GM18873 (cell line): ENCODE data around the gene MAML2.

Experiments used
- ATAC-seq: cut with Tn5 transposase; IDR thresholded peaks from one replicate; pipeline ENCODE4 v1.9.1; 2021; ENCODE audit warnings: mild to moderate bottlenecking, moderate library complexity, moderate number of reproducible peaks; ENCODE audit not compliant: unreplicated experiment, low FRiP score

MAML2 gene

GRCh38 chr11:96085319-96085930 lies 257.6 kb downstream of the MAML2 start:
- ATAC-seq: no peak

- ATAC-seq: no peak
These were observed 258.2 kb downstream of the MAML2 start for GRCh38 chr11:96084610-96085318.

GRCh38 chr11:96082936-96083335 lies 260.1 kb downstream of the MAML2 start:
- ATAC-seq: no peak

GRCh38 chr11:96082002-96082899 lies 260.7 kb downstream of the MAML2 start:
- ATAC-seq: no peak

- ATAC-seq: no peak
These were observed 261.4 kb downstream of the MAML2 start for GRCh38 chr11:96081561-96081960.

GRCh38 chr11:96079691-96080090 lies 263.3 kb downstream of the MAML2 start:
- ATAC-seq: no peak

GRCh38 chr11:96075532-96075959 lies 267.4 kb downstream of the MAML2 start:
- ATAC-seq: peak; percentile 79

- no peak for ATAC-seq
These were observed 268.3 kb downstream of the MAML2 start for GRCh38 chr11:96074551-96075310.

- no peak for ATAC-seq
These were observed 269.5 kb downstream of the MAML2 start for GRCh38 chr11:96073536-96073935.

- ATAC-seq: no peak
These were observed 270.4 kb downstream of the MAML2 start for GRCh38 chr11:96072592-96072991.

- ATAC-seq: no peak
These were observed 272.5 kb downstream of the MAML2 start for GRCh38 chr11:96070453-96070852.

GRCh38 chr11:96067160-96067559 lies 275.8 kb downstream of the MAML2 start:
- ATAC-seq: no peak

GRCh38 chr11:96065379-96065778 lies 277.6 kb downstream of the MAML2 start:
- ATAC-seq: no peak

- ATAC-seq: no peak
These were observed 279.1 kb downstream of the MAML2 start for GRCh38 chr11:96063886-96064285.

- ATAC-seq: no peak
These were observed 279.9 kb downstream of the MAML2 start for GRCh38 chr11:96063053-96063452.

- peak; percentile 83 for ATAC-seq
These were observed 280.9 kb downstream of the MAML2 start for GRCh38 chr11:96062134-96062533.

GRCh38 chr11:96061730-96062129 lies 281.3 kb downstream of the MAML2 start:
- no peak for ATAC-seq

- ATAC-seq: no peak
These were observed 281.9 kb downstream of the MAML2 start for GRCh38 chr11:96061069-96061468.

- no peak for ATAC-seq
These were observed 285.5 kb downstream of the MAML2 start for GRCh38 chr11:96057502-96057901.

GRCh38 chr11:96056576-96056975 lies 286.4 kb downstream of the MAML2 start:
- no peak for ATAC-seq
